Measurements from ENCODE around the gene DICER1.

The DICER1 gene

GRCh38 chr14:95119336-95119735, 38.0 kb downstream of the DICER1 start:
- DNase-seq (ENCODE audit: low read depth in 1 of 2, low spot score in 1 of 2), result no peak
- TF ChIP-seq POLR2AphosphoS5 (IDR thresholded peaks at IDR 0.05; ENCODE audit: low read depth) (no peak), REST (IDR thresholded peaks at IDR 0.05; ENCODE audit: insufficient replicate concordance, low read depth) (no peak), CTCF (IDR thresholded peaks at IDR 0.05; ENCODE audit: insufficient read depth, low read length) (no peak), SPI1 (IDR thresholded peaks at IDR 0.05; ENCODE audit: borderline replicate concordance, low read depth) (no peak), GABPA (IDR thresholded peaks at IDR 0.05; ENCODE audit: low read depth) (no peak)
- Histone ChIP-seq H3K27me3 (ENCODE audit: insufficient read depth, poor library complexity, severe bottlenecking) (no peaks in the 10 kb centered on the region), H3K4me3 (replicated peaks; ENCODE audit: insufficient read depth, low read length) (no peak overlapping the region), H3K27ac (replicated peaks) (no peak overlapping the region)

- no peak for DNase-seq (ENCODE audit: low read depth in 1 of 2, low spot score in 1 of 2)
- TF ChIP-seq REST (IDR thresholded peaks at IDR 0.05; ENCODE audit: insufficient replicate concordance, low read depth) (no peak), GABPA (IDR thresholded peaks at IDR 0.05; ENCODE audit: low read depth) (no peak), CTCF (IDR thresholded peaks at IDR 0.05; ENCODE audit: insufficient read depth, low read length) (no peak), SPI1 (IDR thresholded peaks at IDR 0.05; ENCODE audit: borderline replicate concordance, low read depth) (no peak), POLR2AphosphoS5 (IDR thresholded peaks at IDR 0.05; ENCODE audit: low read depth) (no peak)
- no peak overlapping the region for H3K27ac ChIP-seq (replicated peaks)
- no peak overlapping the region for H3K4me3 ChIP-seq (replicated peaks; ENCODE audit: insufficient read depth, low read length)
- no peaks in the 10 kb centered on the region for H3K27me3 ChIP-seq (ENCODE audit: insufficient read depth, poor library complexity, severe bottlenecking)
These were observed 39.2 kb downstream of the DICER1 start for GRCh38 chr14:95117937-95118721.

GRCh38 chr14:95113476-95113875, 43.9 kb downstream of the DICER1 start:
- no peak for DNase-seq (ENCODE audit: low read depth in 1 of 2, low spot score in 1 of 2)
- no peak overlapping the region for H3K27ac ChIP-seq (replicated peaks)

More at GRCh38 chr14:95113476-95113875, 43.9 kb downstream of the DICER1 start:
- H3K27me3 ChIP-seq (ENCODE audit: insufficient read depth, poor library complexity, severe bottlenecking), result no peaks in the 10 kb centered on the region
- no peak overlapping the region for H3K4me3 ChIP-seq (replicated peaks; ENCODE audit: insufficient read depth, low read length)
- TF ChIP-seq SPI1 (IDR thresholded peaks at IDR 0.05; ENCODE audit: borderline replicate concordance, low read depth), result no peak
- TF ChIP-seq POLR2AphosphoS5 (IDR thresholded peaks at IDR 0.05; ENCODE audit: low read depth), result no peak
- no peak for TF ChIP-seq GABPA (IDR thresholded peaks at IDR 0.05; ENCODE audit: low read depth)
- TF ChIP-seq REST (IDR thresholded peaks at IDR 0.05; ENCODE audit: insufficient replicate concordance, low read depth), result no peak
- TF ChIP-seq CTCF (IDR thresholded peaks at IDR 0.05; ENCODE audit: insufficient read depth, low read length), result no peak
